GM18519 (cell line): Measurements from ENCODE around the gene ALG1.

ENCODE experiments used
- ATAC-seq: cut with Tn5 transposase; IDR thresholded peaks from one replicate; pipeline ENCODE4 v1.9.1; 2021; ENCODE audit warnings: mild to moderate bottlenecking, moderate library complexity; ENCODE audit not compliant: unreplicated experiment, low FRiP score

Gene ALG1, protein sequence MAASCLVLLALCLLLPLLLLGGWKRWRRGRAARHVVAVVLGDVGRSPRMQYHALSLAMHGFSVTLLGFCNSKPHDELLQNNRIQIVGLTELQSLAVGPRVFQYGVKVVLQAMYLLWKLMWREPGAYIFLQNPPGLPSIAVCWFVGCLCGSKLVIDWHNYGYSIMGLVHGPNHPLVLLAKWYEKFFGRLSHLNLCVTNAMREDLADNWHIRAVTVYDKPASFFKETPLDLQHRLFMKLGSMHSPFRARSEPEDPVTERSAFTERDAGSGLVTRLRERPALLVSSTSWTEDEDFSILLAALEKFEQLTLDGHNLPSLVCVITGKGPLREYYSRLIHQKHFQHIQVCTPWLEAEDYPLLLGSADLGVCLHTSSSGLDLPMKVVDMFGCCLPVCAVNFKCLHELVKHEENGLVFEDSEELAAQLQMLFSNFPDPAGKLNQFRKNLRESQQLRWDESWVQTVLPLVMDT

DNA sequence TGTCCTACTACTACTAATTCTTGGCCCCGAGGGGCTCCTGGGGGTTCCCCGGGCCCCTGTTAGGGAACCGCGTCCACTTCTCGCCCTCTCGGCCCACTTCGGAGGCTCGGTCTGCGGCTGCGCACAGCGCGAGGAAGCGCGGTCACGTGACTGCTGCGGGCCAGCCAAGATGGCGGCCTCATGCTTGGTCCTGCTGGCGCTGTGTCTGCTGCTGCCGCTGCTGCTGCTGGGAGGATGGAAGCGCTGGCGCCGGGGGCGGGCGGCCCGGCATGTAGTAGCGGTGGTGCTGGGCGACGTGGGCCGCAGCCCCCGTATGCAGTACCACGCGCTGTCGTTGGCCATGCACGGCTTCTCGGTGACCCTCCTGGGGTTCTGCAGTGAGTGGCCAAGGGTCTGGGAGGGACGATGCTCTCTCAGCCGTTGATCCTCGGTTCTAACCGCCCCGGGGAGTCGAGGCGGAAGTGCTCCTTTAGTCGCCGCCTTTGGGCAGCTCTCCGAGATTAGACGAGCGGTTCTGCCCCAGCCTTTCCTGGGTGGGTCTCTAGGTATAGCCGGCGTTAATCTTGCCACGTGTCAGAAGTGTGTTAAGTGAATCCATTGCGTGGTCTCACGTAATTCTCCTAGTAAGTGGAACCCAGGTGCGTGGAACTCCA, at the start of gene ALG1:
ALG1 (plus strand) TSS at position 163 of the 653 bp plus-strand sequence; CDS start at position 170, 7 bp downstream.
- peak; percentile 81 for ATAC-seq

DNA sequence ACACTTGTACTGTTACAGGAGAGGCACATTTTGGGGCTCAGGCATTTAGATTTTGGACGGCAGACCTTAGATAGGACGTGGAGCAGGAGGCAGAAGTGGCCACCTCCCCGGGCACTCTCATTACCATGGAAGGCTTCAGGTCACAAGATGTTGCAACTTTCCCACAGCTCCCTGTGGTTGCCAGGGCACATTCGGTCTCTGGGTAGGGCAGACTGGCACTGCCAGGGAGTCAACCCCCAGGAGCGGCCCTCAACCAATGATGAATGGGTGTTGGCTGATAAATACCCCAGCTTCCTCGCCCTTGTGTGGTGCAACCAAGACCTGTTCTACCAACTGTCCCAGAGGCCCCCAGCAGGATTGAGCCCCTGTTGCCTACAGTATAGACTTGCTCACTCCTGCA, 49.1 kb upstream of the ALG1 start:
- ATAC-seq, result no peak

DNA sequence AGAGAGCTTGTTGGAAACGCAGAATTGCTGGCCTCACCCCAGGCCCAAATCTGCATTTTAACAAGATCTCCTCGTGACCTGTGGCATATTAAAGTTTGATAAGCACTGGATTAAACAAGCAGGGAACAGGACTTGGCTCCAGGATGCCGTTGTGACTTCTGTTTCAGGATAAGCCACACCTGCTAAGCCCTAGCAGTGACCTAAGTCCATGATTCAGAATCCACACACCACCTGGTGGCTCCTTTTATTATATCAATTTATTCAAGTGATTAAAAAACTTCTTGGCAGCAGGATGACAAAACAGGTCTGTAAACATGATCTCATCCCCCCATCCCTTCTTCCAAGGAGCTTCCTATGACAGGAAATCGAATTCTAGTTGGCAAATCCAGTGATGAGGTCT, 47.0 kb upstream of the ALG1 start:
- no peak for ATAC-seq

DNA sequence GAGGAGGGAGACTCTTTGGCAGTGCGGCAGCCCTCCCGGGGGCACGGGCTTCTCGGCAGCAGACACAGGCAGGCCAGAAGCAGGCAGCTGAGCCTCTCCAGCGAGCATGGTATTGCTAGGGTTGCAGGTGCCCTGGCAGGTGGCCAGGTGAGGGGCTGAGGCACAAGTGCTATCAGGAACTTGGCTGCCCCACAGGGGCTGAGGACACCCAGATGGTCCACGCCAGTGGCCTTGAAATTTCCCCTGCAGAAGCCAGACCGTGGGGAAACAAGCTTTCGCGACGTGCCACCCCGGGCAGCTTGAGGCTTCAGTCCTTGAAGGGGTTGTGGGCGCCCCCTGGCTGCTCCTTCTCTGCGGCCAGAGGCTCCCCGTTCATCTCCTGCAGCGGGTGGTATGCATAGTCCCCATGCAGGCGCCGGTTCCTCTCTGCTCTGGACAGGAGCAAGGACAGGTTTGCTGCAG, 46.4 kb upstream of the ALG1 start:
- ATAC-seq, result no peak

DNA sequence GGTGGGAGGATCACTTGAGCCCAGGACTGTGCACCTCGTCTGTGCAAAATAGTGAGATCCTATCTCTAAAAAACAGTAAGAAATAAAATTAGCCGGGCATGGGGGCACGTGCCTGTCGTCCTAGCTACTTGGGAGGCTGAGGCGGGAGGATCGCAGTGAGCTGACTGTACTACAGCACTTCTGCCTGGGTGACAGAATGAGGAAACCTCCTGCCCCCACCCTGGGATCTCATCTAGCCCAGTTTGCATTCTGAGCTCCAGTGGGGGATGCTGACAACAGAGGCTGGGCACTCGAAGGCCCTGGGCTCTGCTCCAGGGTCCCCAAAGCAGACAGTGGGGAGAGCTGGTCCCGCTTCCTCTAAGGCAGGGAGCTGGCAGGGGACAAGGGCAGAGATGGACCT, 45.0 kb upstream of the ALG1 start:
- ATAC-seq, result no peak

DNA sequence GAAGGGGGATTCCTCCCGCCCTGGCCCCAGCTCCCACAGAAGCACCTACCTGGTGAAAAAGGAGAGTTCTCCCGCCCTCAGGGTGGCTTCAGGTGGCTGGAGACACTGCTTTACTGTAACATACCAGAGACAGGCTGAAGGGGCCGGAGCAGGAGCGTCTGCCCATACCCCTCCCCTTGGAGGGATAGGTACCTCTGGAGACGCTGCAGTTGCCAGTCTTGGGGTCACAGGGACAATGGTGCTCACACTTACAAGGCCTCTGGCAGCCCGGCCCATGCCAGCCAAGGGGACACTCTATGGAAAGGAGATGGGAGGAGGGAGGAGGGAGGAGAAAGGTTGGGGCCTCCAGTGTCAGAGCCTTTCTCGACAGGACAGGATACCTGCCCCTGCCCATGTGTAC, 44.6 kb upstream of the ALG1 start:
- no peak for ATAC-seq

DNA sequence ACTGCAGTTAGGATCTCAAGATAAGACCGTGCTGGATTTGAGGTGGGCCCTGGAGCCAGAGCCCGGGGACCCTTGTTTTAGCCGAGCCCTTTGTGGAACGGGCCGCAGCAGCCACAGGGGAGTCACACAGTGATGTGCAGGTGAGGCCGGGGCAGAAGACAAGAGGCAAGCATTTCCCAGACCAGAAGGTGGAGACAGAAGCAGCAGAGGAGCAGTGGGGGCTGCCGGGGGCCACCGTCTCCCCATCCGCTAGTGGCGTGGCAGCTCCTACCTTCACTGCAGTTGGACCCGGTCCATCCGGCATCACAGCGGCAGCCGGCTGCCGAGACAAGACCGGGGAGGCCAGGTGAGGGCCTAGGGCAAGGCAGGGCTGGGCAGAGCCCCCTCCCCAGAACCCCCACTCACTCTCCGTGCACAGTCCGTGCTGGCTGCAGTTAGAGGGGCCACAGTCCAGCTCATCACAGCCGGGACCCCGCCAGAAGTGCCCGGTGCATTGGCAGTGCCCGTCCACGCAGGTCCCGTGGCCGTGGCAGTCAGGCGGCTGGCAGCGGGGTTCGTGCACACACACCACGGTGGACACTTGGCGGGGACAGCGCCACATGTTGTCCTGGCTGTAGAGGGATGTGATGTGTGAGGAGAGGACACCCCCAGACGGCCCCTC, 43.9 kb upstream of the ALG1 start:
- ATAC-seq, result no peak

DNA sequence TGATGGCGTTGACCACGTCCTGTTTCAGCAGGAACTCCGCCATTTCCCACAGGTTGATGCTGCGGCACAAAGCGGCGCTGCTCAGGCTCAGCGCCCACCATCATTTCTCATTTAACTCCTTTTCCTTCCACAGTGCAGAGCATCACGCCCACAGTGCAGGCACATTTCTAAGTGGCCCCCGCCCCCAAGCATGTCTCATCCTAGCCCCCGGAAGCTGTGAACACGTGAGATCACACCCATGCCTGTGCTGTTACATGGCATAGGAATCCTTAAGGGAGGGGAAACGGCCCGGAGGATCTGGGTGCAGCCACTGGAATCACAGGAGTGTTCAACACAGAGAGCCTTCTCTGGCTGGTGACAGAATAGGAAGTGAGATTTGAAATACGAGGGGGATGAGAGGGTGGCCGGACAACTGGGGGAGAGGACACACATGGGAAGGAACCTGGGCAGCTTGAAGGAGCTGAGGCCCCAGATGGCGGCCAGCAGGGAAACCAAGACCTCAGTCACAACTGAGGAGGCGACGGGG, 42.6 kb upstream of the ALG1 start:
- no peak for ATAC-seq

DNA sequence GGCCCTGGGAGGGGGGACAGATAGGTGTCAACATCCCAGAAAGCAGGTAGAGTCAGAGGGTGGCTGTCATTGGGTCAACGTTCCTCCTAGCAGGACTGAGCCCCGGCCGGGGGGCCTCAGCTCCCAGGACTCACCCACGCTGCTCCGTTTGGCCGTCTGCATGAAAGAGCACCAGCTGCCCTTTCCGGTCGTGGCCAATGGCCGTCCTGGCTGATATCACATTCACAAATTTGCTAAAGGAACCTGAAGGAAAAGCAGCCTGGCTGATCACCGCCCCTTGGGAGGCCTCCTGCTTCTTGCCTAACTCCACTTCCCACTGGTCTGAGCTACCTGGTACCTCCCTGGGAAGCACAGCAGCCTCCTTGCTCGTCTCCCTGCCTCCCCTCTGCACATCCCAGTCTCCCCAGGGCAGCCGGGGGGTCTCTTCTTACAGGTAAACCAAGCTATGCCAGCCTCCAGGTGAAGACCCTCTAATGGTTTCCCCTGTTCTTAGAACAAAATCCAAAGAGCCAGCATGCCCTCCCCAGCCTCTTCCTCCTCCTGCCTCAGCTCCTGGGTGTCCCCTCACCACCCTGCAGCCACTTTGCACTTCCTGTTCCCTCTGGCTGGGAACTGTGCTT, 41.3 kb upstream of the ALG1 start:
- no peak for ATAC-seq

DNA sequence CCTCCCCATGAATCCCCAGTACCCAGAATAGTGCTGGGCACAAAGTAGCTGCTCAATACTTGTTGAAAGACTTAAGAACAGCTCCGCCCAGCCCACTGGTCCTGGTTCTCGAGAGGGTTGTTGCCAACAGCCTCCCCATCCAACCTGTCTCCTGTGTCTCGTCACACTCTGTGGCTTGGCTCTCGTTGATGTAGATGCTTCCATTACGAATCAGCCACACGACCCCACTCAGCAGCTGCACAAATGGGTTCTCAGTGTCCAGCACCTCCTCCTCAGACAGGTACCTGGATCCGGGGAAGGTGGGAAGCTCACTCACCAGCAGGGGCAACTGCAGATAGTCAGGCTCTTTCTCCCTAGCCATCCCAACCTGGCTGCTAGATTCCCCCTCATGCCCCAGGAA, 40.0 kb upstream of the ALG1 start:
- no peak for ATAC-seq

DNA sequence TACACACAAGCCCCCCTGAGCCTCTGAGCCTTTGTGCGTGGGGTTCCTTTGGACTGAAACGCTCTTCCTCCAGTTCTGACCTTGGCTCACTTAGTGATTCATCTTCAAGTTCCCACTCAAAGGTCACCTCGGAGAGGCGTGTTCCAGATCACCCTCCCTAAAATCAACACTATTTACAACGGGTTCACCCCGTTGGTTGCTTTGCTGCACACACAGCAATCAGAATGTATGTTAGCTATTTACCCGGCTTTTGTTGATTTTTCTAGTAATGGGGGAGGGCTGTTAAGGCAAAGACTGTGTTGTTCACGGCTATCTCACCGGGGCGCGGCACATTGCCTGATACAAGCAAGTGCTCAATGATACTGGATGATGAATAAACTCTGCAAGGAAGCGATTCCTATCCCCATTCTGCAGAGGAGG, 38.9 kb upstream of the ALG1 start:
- no peak for ATAC-seq

DNA sequence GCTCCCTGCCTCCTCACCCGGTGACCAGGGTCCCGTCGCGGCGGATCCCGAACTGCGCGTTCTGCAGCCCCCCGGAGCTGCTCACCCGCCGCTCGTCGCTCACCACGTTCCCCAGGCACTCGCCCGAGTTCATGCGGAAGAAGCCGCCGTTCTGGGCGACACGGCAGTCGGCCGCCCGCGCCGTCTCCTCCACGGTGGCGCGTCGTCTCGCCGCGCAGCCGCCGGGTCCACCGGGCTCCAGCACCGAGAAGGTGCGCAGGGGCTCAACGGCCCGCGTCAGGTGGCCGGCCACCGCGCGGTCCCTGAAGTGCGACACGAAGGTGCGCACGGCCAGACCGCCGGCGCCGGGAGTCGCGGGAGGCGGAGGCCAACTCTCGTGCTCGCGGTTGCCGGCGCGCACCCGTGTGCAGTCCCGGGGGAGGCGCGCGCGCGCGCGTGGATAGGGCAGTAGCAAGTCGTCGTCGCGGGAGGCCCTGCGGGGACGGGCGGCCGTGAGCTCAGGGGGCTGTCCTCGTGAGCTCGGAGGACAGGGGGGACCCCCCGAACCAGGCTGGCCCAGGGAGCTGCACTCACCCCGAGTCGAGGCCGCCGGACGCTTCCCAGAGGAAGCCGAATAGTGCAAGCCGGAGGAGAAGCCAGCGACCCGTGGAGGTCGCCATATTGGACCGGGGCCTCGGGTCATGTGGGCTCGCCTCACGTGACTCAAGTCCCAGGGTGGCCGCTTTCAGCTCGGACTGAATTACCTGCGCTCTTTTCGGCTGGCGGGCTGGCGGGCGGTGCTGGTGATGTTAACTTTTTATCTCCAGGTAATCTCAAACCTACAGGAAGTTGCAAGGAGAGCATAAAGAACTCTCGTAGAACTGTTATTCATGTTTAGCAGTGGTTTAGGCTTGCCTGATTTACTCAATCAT, 38.1 kb upstream of the ALG1 start, which contains the start of gene NAGPA:
NAGPA (minus strand) TSS at position 680 of the 911 bp plus-strand sequence; CDS start at position 659, 21 bp downstream.
- peak; percentile 59 for ATAC-seq

DNA sequence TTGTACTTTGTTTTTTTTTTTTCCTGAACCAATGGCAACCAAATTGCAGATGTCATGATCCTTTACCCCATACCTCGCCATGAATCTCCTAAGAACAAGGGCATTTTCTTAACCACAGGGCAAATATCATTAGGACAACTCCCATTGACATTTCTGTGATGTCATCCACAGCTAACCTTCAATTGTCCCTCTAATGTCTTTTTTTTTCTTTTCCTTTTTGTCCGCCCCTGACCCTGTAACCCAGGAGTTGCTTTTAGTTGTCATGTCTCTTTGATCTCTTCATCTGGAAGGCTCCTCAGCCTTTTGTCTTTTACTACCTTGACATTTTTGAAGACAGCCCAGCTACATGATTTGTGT, 37.5 kb upstream of the ALG1 start:
- no peak for ATAC-seq

DNA sequence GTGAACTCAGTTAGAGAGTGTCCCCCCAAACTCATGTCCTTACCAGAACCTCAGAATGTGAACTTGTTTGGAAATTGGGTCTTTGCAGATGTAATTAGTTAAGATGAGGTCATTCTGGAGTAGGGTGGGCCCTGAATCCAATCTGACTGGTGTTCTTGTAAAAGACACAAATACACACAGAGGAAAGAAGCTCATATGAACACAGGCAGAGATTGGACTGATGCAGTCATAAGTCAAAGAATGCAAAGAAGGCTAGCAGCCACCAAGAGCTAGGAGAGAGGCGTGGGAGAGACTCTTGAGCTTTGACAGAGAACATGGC, 35.8 kb upstream of the ALG1 start:
- ATAC-seq, result no peak

DNA sequence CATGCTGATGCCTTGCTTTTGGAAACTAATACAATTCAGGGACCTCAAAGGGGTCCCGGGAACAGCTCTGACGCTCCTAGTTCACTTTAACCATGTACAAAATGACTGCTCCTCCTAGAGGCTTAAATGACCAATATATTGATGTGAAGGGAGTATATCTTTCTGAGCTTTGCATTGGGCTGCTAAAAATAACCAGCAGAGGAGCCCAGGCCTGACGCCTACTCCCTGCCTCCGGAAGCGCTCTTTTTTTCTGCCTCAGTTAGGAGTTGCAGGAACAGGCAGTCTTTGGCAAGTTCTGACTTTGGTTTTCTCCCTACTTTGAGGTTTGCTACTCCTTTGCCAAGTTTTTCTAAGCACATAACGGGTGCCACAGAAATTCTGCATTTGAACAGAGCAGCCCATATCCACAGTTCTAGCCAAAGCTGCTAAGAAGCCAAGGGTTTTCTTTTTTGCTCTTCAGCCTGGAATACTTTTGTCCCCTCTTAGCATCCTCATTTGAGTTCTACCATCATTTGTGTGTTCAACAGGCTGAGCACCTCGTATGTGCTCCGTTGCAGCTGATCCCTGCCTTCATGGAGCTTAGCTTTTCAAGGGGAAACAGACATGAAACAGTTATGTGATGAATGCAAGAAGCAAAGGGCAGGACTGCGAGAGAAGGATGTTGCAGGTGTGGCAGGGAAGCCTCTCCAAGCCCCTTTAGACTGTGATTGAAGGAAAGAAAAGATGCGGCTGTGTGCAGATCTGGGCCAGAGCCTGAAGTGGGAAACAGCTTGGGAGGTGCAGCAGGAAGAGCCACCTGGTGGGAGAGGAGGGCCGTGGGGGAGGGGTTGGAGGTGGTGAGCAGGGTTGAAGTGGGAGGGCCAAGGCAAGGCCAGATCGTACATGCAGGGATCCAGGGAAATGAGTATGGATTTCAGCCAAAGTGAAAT, 35.2 kb upstream of the ALG1 start:
- no peak for ATAC-seq

DNA sequence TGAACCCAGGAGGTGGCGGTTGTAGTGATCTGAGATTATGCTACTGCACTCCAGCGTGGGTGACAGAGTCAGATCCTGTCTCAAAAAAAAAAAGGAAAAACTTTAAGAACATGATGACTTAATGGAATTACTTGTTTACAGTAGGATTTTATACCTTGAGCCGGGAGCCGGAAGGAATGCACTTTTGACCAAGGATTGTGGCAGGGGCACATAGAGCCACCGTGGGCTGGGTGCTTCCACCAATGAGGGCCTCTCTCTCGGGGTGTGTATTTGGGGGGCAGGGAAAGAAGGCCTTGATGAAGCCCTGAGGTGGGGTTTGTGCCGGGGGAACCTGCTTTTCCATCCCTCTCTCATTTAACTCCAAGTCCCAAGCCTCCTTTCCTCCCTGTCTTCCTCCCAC, 31.2 kb upstream of the ALG1 start:
- no peak for ATAC-seq

DNA sequence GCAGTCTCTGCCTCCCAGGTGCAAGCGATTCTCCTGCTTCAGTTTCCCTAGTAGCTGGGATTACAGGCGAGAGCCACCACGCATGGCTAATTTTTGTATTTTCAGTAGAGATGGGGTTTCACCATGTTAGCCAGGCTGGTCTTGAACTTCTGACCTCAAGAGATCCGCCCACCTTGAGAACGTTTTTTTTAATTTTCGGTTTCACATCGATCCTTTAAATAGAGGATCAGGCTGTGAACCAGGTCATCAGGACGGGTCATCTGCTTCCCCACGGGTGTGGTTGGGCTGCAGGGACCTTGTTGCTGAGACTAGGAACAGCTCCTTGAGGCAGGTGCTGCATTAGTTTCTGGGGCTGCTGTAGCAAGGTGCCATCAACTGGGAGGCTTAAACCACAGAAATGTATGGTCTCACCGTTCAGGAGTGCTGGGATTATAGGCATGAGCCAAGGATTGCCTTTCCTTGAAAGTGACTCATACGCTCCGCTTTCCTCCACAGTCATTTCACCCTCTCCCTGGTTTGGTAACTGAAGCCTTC, 30.0 kb upstream of the ALG1 start:
- ATAC-seq, result peak; percentile 53

DNA sequence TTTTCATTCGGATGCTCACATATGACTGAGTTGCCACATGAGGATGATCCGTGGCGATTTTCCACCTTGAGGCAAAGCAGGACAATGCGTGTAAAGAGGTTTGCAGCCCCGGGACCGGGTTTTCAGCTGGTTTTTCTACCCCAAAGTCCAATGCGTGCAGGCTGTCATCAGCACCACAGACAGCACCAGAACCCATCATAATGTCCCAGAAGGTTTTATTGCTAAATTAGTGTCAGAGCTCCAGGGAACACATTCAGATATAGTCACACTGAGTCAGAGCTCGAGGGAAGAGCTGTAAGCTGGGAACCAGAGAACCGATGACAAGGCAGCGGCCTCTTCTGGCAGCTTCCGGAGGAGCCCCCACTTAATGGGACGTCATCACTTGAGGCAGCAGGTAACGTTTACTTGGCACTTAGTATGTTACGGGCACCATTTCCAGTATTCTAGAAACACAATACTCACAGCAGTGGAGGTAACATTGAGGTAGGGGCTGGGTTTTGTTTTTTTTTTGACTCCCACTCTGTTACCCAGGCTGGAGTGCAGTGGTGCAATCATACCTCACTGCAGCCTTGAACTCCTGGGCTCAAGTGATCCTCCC, 29.0 kb upstream of the ALG1 start:
- no peak for ATAC-seq
